Activated gamma-delta T cell treated with Interleukin-2 at 50 U/mL for 16 hours (primary cell): ENCODE data around the gene RPTOR.
"Not testable (repeated sequence)": the region's sequence is repeated elsewhere in the genome, so short reads cannot be mapped to it uniquely, and the experiment has no call there.

ENCODE experiments used
- DNase-seq: peaks from one replicate; pipeline ENCODE4 v3.0.0-alpha.2; 2020

The RPTOR gene

GRCh38 chr17:80558046-80558445, 13.4 kb downstream of the RPTOR start:
- no peak for DNase-seq

- DNase-seq = no peak
Observed at GRCh38 chr17:80559825-80560251, 15.2 kb downstream of the RPTOR start.

DNA sequence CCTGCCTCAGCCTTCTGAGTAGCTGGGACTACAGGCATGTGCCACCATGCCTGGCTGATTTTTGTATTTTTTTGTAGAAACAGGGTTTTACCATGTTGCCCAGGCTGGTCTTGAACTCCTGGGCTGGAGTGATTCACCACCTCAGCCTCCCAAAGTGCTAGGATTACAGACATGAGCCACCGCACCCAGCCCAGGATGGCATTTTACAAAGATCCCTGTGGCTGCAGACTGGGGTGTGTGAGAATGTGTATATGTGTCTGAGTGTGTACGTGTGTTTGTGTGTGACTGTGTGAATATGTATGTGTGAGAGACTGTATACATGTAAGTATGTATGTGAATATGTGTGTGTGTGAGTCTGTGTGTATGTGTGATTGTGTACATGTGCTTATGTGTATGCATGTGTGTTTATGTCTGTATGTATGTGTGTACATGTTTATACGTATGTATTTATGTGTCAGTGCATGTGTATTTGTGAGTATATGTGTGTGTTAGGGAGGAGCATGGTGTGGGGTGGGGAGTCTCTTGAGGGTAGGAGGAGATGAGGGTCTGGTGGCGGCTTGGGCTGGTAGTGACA, 17.0 kb downstream of the RPTOR start:
- no peak for DNase-seq

DNA sequence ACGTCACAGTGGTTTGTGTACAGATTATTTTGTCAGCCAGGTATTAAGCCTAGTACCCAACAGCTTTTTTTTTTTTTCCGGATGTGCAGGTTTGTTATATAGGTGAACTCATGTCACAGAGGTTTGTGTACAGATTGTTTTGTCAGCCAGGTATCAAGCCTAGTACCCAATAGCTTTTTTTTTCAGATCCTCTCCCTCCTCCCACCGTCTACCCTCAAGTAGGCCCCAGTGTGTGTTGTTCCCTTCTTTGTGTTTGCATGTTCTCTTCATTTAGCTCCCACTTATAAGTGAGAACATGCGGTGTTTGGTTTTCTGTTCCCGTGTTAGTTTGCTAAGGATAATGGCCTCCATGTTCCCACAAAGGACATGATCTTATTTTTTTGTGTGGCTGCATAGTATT, 19.9 kb downstream of the RPTOR start:
- DNase-seq = no peak

- no peak for DNase-seq
Observed at GRCh38 chr17:80565343-80566053, 20.9 kb downstream of the RPTOR start.

GRCh38 chr17:80566054-80566400, 21.4 kb downstream of the RPTOR start:
- no peak for DNase-seq

DNA sequence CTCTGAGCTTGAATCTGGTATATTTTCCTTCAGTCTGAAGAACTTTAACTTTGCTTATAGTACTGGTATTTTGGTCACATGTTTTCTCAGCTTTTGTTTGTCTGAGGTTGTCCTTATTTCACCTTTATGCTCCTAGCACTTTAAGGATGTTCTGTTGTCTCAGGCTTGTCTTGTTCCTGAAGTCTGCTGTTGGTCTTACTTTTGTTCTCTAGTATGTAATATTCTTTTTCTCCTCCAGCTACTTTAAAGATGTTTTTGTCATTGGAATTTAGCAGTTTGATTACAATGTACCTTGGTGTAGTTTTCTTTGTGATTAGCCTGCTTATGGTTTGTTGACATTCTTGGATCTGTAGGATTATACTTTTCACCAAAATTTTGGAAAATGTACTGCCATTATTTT, 23.6 kb downstream of the RPTOR start:
- DNase-seq = no peak

DNA sequence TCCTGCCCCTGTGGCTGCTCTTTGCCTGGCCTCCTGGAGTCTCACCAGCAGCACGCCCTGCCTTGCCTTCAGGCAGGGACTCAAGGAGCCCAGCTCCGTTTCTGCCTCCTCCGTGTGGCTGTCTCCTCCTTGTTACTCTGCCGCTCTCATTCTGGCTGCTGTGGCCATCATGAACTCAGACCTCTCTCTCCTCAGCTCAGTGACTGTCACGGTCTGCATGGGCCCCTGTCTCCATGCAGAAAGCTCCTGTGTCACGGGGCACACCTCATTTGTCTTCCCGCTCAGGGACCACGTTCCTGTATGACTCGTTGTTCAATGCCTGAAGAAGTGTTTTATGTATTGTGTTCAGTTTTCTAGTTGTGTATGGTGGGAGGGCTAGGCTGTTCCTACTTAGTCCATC, 25.3 kb downstream of the RPTOR start:
- no peak for DNase-seq

- no peak for DNase-seq
Observed at GRCh38 chr17:80573701-80574100, 29.1 kb downstream of the RPTOR start.

GRCh38 chr17:80574496-80574895, 29.9 kb downstream of the RPTOR start:
- DNase-seq = no peak

- peak; percentile 92 for DNase-seq
Observed at GRCh38 chr17:80575057-80575875, 30.6 kb downstream of the RPTOR start.

DNA sequence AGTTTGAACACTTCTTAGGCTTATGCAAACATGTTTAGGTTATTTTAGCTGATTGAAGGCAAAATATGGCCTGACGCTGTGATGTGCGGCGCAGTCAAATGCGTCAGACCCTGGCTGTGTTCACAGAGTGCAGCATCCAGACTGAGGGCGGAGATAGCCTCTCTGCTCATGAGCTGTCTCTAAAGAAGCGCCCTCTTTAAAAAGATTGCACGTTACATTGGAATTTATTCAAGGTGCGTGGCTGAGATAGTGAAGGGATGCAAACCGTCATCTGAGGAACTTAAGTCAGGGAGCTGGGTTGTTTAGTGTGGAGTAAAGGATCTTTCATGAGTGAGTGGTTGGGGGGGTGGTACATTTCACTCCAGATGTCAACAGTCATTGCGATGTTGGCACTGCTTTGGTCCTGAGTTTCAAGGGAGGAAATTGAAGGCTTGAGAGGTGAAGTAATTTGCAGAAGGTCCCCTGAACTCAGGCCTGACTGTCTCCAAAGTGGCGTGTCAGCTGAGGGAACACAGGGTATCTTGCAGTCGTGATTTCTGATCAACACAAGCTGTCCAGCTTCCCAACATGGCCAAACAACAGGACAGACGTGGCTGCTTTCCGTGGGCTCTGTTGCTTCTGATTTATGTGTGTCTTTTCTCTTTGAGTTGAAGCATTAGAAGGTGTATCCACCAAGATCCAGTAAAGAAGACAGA, 33.4 kb downstream of the RPTOR start:
- DNase-seq = no peak

DNA sequence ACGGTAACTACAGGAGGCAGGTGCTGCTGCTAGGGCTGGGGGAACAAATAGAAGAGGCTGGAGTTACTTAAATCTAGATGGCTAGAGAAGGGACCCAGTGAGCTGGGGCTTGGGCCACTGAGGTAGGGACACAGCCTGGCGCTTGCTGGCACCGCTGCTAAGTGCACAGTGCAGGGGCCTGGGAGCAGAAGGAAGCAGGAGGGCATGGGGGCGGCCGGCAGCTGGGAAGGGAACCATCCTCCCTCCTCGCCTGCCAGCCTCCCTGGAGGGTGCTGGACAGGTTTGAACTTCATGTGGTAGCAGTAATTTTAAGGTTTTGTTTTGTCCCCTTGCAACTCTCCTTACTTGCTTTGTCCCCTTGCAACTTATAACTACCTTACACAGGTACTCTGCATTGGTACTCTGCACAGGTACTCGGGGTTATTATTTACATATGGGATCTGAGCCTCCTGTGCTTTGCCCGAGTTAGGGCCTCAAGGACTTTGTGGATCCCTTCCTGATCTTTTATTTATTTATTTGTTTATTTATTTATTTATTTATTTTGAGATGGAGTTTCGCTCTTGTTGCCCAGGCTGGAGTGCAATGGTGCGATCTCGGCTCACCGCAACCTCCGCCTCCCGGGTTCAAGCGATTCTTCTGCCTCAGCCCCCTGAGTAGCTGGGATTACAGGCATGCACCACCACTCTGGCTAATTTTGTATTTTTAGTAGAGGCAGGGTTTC, 34.2 kb downstream of the RPTOR start:
- not testable (repeated sequence) for DNase-seq

- DNase-seq = no peak
Observed at GRCh38 chr17:80582165-80582564, 37.5 kb downstream of the RPTOR start.

DNA sequence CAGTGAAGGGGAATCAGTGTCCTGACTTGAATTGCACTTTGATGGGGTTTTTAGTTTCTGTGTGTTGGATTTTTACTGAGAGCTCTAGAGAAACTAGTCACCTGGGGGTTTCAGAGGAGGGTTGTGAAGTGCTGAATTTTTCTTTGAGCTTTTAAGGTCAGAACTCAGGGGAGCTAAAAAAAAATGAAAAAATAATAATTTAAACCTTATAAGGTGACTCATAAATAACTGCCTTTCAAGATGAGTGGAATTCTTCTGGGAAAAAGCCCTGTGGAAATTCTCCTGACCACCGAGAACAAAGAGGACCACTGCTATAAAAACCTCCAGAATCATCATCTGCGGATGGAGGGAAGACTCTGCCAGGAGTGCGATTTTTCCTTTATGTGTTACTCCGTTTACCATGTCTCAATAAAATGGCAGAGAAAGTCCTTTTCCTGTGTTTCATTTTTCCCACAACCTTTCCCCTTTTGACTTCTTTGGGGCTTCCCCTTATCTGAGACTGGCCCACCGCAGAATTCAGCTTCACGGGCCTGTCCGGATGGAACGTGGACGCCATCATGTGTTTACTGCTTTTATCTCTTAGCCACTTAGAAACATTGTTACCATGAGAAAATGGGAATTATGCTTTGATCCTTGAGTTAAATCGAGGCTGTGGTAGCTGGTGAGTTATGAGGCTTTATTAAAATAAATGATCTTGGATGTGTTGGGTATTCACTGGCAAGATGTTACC, 39.7 kb downstream of the RPTOR start:
- no peak for DNase-seq

DNA sequence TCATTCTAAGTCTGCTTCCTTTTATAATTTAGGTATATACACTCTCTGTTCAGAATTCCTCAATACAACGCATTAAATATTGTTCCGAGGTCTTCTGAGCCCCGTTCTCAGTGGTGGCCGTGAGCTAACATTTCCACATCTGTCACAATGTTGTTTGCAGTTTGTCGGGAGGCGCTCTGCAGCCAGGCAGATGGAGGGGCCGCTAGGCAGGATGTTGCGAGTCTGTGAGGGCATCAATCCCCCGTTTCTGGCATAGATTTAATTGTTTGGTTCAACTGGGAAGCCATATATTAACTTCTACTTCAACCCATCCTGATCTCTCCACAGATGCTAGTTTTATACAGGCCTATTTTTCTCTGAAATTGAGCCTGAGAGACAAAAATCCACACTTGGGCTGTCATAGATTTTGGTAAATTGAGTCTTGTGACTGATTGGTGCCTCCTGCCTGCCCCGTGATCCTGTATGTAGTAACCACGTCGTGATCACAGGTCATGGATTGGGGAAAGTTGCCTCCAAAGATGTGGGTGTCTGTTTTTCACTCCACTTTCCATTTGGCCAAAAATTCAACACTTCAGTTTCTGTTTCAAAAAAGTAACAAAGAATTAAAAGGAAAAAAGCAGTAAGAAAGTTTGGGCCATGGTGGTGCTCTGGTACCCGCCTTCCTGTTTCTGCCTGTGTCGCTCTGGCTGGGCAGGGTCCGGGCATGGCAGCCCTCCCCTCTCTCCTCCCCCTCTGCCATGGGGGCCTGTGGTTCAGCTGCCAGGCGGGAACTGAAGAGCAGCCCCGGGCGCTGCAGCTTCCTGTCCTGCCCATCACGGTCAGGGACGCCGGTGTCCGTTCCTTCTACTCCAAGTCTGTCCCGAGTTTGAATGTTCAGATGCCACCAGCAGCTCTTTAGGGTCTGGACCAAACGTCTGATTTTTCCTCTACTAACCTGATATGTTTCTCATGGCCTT, 41.5 kb downstream of the RPTOR start:
- no peak for DNase-seq

DNA sequence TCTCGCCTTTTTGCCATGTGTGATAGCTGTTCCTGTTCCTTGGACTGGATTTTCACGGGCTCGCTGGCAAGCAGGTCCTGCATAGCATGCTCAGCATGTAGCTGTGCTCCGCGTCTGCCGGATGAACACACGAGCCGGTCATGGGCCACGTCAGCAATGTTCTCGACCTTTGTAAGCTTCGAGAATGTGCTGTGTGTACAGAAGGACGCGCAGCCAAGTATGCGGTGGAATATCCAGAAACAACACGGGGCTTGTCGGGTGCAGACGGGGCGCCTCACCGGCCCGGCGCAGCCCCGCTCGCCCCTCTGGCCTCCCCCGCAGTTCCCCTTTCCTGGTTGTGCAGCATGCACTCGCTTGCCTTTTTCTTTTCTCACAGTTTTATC, 42.2 kb downstream of the RPTOR start:
- DNase-seq = no peak

GRCh38 chr17:80588702-80589383, 44.2 kb downstream of the RPTOR start:
- DNase-seq = no peak

GRCh38 chr17:80591788-80592187, 47.1 kb downstream of the RPTOR start:
- DNase-seq = no peak

- no peak for DNase-seq
Observed at GRCh38 chr17:80592243-80592642, 47.6 kb downstream of the RPTOR start.
